Cardiac muscle cell (in vitro differentiated cells and primary cell): Measurements from ENCODE around the gene TBC1D9B. TPM values are rescaled to one million over a fixed set of nuclear protein-coding genes. Genes with fewer than 3 reads are reported as not detected.
A peak's percentile ranks its signal among the peaks of the same experiment; 100 is the strongest.

Experiments used
- DNase-seq, 2 donors: peaks; one replicate each; pipeline versions ENCODE4 v3.0.0 to v3.0.0-alpha.2; 2010 to 2017; ENCODE audit warnings: low read depth in 1 of 2, low spot score in 1 of 2
- H3K27ac ChIP-seq: fragments of 200-600 bp; sonication (generic); 2 replicates; pipeline ENCODE4 v1.5.1; 2016
- H3K27me3 ChIP-seq: fragments of 200-600 bp; sonication (generic); 2 replicates; pipeline ENCODE4 v1.6.0; 2016; ENCODE audit warnings: control low read depth
- H3K36me3 ChIP-seq: fragments of 200-600 bp; sonication (generic); 2 replicates; pipeline ENCODE4 v1.5.1; 2016; ENCODE audit warnings: control low read depth
- H3K4me1 ChIP-seq: fragments of 200-600 bp; sonication (generic); 2 replicates; pipeline ENCODE4 v1.8.1; 2017; ENCODE audit warnings: low read depth, mild to moderate bottlenecking, mixed run types
- H3K4me3 ChIP-seq: fragments of 200-600 bp; sonication (generic); 2 replicates; pipeline ENCODE4 v1.5.1; 2016; ENCODE audit warnings: mild to moderate bottlenecking
- H3K9me3 ChIP-seq: fragments of 200-600 bp; sonication (generic); 2 replicates; pipeline ENCODE4 v1.5.1; 2017; ENCODE audit warnings: low read depth, mild to moderate bottlenecking, control low read depth
- polyA plus RNA-seq: library from polyadenylated mRNA; unstranded; fragments of >200 nt; fragmentation: Nextera tagmentation; extraction: Ambion mirVana; gene quantifications from 2 replicates; pipeline ENCODE4 v1.2.1, GENCODE V29; 2016
- total RNA-seq: library from RNA; depleted of rRNA; stranded (reverse); fragments of >200 nt; gene quantifications from 2 replicates; pipeline ENCODE4 v1.2.3, GENCODE V29; 2016
- TF ChIP-seq, protein P1 (sequence below): IDR thresholded peaks from 2 replicates; pipeline ENCODE4 v1.5.1; 2012; ENCODE audit warnings: low read depth, mild to moderate bottlenecking, low read length

Gene TBC1D9B
- total and polyA plus RNA-seq, 2 experiments from 2014 or later = 63.6 to 113 TPM

- Histone ChIP-seq H3K4me1 (peaks cover 26% of the 10 kb centered on the region), H3K9me3 (no peaks in the 10 kb centered on the region), H3K27me3 (no peaks in the 10 kb centered on the region), H3K4me3 (no peak overlapping the region), H3K27ac (peak overlapping the region; percentile 74), H3K36me3 (peaks cover 22% of the 10 kb centered on the region)
- TF ChIP-seq, protein P1, sequence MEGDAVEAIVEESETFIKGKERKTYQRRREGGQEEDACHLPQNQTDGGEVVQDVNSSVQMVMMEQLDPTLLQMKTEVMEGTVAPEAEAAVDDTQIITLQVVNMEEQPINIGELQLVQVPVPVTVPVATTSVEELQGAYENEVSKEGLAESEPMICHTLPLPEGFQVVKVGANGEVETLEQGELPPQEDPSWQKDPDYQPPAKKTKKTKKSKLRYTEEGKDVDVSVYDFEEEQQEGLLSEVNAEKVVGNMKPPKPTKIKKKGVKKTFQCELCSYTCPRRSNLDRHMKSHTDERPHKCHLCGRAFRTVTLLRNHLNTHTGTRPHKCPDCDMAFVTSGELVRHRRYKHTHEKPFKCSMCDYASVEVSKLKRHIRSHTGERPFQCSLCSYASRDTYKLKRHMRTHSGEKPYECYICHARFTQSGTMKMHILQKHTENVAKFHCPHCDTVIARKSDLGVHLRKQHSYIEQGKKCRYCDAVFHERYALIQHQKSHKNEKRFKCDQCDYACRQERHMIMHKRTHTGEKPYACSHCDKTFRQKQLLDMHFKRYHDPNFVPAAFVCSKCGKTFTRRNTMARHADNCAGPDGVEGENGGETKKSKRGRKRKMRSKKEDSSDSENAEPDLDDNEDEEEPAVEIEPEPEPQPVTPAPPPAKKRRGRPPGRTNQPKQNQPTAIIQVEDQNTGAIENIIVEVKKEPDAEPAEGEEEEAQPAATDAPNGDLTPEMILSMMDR = no peak
- DNase-seq = peak; percentile 28 to 98
Measured at GRCh38 chr5:179870403-179870903, 37.2 kb downstream of the TBC1D9B start.

GRCh38 chr5:179869641-179870402 is 37.9 kb downstream of the TBC1D9B start:
- no peak overlapping the region for H3K4me3 ChIP-seq
- TF ChIP-seq, protein P1 = no peak
- no peaks in the 10 kb centered on the region for H3K9me3 ChIP-seq
- peaks cover 16% of the 10 kb centered on the region for H3K36me3 ChIP-seq
- no peaks in the 10 kb centered on the region for H3K27me3 ChIP-seq
- peak in 1 of 2 donors; percentile 33 for DNase-seq
- peaks cover 26% of the 10 kb centered on the region for H3K4me1 ChIP-seq
- H3K27ac ChIP-seq = peak overlapping the region; percentile 57

- Histone ChIP-seq H3K4me3 (no peak overlapping the region), H3K27me3 (no peaks in the 10 kb centered on the region), H3K9me3 (no peaks in the 10 kb centered on the region), H3K27ac (peak overlapping the region; percentile 57), H3K36me3 (peaks cover 9% of the 10 kb centered on the region), H3K4me1 (peaks cover 26% of the 10 kb centered on the region)
- peak in 1 of 2 donors; percentile 29 for DNase-seq
- TF ChIP-seq, protein P1 = no peak
Measured at GRCh38 chr5:179869101-179869500, 38.6 kb downstream of the TBC1D9B start.

DNA sequence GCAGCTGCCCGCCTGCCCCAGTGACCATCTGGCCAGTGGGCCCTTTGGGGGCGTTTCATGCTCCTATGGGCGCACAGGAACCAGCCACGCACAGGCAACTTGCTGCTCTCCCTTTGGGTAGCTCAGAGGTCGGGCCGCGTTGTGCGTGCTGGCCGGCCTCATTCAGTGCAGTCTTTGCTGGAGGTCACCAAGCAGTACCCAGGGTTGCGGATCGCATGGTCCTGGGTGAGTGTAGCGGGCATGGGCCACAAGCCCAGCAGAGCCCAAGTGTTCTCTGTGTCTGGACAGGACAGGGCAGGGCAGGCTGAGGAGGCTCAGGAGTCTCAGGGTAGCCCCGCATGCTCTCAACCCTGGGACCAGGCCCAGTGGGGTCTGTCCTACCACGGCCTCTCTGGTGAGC is 39.2 kb downstream of the TBC1D9B start:
- Histone ChIP-seq H3K27ac (peak overlapping the region; percentile 28), H3K36me3 (peaks cover 9% of the 10 kb centered on the region), H3K27me3 (no peaks in the 10 kb centered on the region), H3K9me3 (no peaks in the 10 kb centered on the region), H3K4me3 (no peak overlapping the region), H3K4me1 (peaks cover 26% of the 10 kb centered on the region)
- DNase-seq = no peak
- TF ChIP-seq, protein P1 = no peak

- TF ChIP-seq, protein P1 = no peak
- Histone ChIP-seq H3K9me3 (no peaks in the 10 kb centered on the region), H3K4me1 (peaks cover 26% of the 10 kb centered on the region), H3K27ac (no peak overlapping the region), H3K36me3 (peaks cover 14% of the 10 kb centered on the region), H3K27me3 (no peaks in the 10 kb centered on the region), H3K4me3 (no peak overlapping the region)
- DNase-seq = no peak
Measured at GRCh38 chr5:179867476-179867875, 40.2 kb downstream of the TBC1D9B start.
